Measurements from ENCODE around the gene CCDC85B.

Gene CCDC85B

DNA sequence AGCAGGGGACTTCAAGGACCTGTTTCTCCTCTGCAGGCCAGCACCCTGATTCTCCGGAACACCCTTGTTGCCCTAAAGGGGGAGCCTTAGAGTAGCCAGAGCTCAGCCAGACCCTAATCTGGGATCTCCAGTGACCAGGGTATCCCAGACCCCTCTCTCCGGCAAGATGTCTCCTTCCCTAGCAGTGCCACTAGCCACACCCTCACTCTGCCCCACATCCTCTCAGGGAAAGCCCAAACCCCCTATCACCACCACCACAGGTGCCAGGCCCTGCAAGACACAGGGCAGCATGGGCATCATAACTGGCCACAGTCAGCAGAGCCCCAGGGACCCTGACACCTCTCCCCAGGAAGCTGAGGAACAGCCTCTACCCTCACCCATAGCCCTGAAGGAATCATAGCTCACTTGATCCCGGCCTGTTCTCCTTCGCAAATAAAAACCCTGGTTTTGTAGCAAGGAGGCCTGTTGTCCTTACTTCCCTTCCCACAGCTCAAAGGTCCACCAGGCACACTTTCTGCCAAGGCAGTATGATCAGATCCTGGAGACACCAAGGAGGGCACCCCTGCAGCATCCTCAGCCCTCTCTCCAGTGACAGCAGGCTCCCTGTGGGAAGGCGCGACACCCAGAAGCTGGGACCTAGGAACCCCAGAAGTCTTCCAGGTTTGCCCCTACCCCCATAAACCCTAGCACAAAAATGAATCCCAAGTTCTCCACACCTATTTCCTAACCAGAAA is 37.1 kb upstream of the CCDC85B start:
- DNase-seq (ENCODE audit: low read depth, low spot score), result no peak
- in situ Hi-C loops (cut with HindIII; ENCODE audit: low sequenced_read_pairs), result no loop called here
- no peak overlapping the region for H3K4me3 ChIP-seq (ENCODE audit: low read depth, low read length)

DNA sequence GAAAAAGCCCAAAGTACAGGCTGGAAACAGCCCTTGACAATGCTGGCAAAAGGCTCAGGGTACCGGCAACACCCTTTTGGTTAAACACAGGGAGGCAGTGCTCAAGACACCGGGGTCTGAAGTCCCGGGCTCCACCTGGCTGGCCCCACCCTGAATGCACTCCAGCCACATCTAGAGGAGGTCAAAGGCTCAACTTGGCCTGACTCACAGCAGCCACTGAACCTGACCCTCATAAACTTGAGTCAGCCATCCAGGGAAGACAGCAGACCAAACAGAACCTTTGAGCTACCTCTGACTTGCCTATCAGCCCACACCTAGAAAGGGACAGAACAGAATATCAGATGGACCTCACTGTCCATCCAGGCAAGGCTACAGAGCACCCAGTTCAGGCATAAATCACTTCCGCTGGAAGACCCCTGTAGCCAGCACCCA is 36.3 kb upstream of the CCDC85B start:
- in situ Hi-C loops (cut with HindIII; ENCODE audit: low sequenced_read_pairs), result no loop called here
- H3K4me3 ChIP-seq (ENCODE audit: low read depth, low read length), result no peak overlapping the region
- TF ChIP-seq, protein P1, sequence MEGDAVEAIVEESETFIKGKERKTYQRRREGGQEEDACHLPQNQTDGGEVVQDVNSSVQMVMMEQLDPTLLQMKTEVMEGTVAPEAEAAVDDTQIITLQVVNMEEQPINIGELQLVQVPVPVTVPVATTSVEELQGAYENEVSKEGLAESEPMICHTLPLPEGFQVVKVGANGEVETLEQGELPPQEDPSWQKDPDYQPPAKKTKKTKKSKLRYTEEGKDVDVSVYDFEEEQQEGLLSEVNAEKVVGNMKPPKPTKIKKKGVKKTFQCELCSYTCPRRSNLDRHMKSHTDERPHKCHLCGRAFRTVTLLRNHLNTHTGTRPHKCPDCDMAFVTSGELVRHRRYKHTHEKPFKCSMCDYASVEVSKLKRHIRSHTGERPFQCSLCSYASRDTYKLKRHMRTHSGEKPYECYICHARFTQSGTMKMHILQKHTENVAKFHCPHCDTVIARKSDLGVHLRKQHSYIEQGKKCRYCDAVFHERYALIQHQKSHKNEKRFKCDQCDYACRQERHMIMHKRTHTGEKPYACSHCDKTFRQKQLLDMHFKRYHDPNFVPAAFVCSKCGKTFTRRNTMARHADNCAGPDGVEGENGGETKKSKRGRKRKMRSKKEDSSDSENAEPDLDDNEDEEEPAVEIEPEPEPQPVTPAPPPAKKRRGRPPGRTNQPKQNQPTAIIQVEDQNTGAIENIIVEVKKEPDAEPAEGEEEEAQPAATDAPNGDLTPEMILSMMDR (IDR thresholded peaks at IDR 0.05; ENCODE audit: low read depth, low read length), result no peak
- no peak for DNase-seq (ENCODE audit: low read depth, low spot score)

More for the DNA sequence above, 37.1 kb upstream of the CCDC85B start:
- TF ChIP-seq, protein P1 (IDR thresholded peaks at IDR 0.05; ENCODE audit: low read depth, low read length), result peak; percentile 6

- TF ChIP-seq, protein P1 (IDR thresholded peaks at IDR 0.05; ENCODE audit: low read depth, low read length), result no peak
- in situ Hi-C loops (cut with HindIII; ENCODE audit: low sequenced_read_pairs), result no loop called here
- no peak for DNase-seq (ENCODE audit: low read depth, low spot score)
- no peak overlapping the region for H3K4me3 ChIP-seq (ENCODE audit: low read depth, low read length)
Measured at GRCh38 chr11:65854852-65855837, 35.3 kb upstream of the CCDC85B start.

GRCh38 chr11:65855927-65856363 is 34.5 kb upstream of the CCDC85B start:
- H3K4me3 ChIP-seq (ENCODE audit: low read depth, low read length), result peak overlapping the region; percentile 77
- DNase-seq (ENCODE audit: low read depth, low spot score), result no peak
- TF ChIP-seq, protein P1 (IDR thresholded peaks at IDR 0.05; ENCODE audit: low read depth, low read length), result no peak
- in situ Hi-C loops (cut with HindIII; ENCODE audit: low sequenced_read_pairs), result no loop called here

GRCh38 chr11:65856689-65857499 is 33.6 kb upstream of the CCDC85B start:
- H3K4me3 ChIP-seq (ENCODE audit: low read depth, low read length), result peak overlapping the region; percentile 77
- TF ChIP-seq, protein P1 (IDR thresholded peaks at IDR 0.05; ENCODE audit: low read depth, low read length), result no peak
- DNase-seq (ENCODE audit: low read depth, low spot score), result peak; percentile 68
- in situ Hi-C loops (cut with HindIII; ENCODE audit: low sequenced_read_pairs), result no loop called here

GRCh38 chr11:65857500-65857852 is 33.0 kb upstream of the CCDC85B start:
- TF ChIP-seq, protein P1 (IDR thresholded peaks at IDR 0.05; ENCODE audit: low read depth, low read length), result no peak
- H3K4me3 ChIP-seq (ENCODE audit: low read depth, low read length), result peak overlapping the region; percentile 77
- in situ Hi-C loops (cut with HindIII; ENCODE audit: low sequenced_read_pairs), result no loop called here
- DNase-seq (ENCODE audit: low read depth, low spot score), result no peak
